Measurements from ENCODE around the gene M1AP. TPM values are rescaled to one million over a fixed set of nuclear protein-coding genes. Genes with fewer than 3 reads are reported as not detected.

The M1AP gene
- total and polyA plus RNA-seq, 2 of the 8 experiments (the other 6 are each of a cell fraction or from before 2014, with no cell fraction given) = 4.8 TPM

DNA sequence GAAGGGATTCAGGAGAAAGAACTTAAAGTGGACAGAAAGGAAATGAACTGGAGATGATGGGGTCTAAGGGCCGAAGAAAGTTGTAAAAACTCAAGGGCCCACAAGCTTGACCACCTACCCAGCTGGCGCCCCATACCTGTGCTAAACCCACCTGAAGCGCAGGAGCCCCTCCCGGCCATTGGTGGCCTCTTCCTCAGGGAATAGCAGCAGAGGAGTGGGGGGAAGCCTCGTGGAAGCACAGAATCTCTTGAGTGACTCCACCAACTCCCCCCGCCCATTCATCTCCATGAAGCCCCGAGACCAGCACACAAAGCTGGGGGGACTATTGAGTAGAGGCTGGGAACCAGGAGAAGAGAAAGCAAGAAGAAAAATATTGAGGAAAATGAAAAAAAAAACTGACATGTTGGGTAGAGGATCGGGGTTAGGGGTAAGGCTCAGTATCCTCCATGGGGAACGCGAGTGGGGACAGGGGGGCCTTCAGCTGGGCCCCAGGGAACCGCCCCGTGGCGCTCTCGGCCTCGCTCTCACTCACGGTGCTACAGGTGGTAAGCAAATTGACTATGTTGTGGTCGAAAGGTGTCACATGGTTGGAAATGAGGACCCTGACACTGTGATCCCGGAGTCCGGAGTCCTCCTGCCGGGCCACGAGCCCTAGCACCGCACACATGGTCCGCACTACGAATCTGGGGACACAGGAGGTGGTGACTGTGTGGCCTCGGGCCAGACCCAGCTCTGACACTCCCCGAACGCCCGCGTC is 119.4 kb downstream of the M1AP start:
- peak overlapping the region; percentile 94 for H2BK5ac ChIP-seq (ENCODE audit: low read depth, low read length)
- H3K56ac ChIP-seq (replicated peaks; ENCODE audit: insufficient read length, low read depth, low read length) = peak overlapping the region; percentile 75
- H3K14ac ChIP-seq (ENCODE audit: insufficient read length) = no peak overlapping the region
- H3K4ac ChIP-seq (replicated peaks; ENCODE audit: insufficient read length, low read depth, low read length) = peak overlapping the region; percentile 87
- TF ChIP-seq MAX (IDR thresholded peaks at IDR 0.05) (peak; percentile 58), NANOG (IDR thresholded peaks at IDR 0.05; ENCODE audit: insufficient read depth, low read depth, low read length, poor library complexity, severe bottlenecking) (no peak), SRF (IDR thresholded peaks at IDR 0.05; ENCODE audit: low read depth, low read length) (no peak), BACH1 (IDR thresholded peaks at IDR 0.05; ENCODE audit: low read length) (0 out of 2 replicates have a peak, but pooled peaks have one; percentile 1), EZH2 (IDR thresholded peaks at IDR 0.05; ENCODE audit: low read depth, low read length, severe bottlenecking) (no peak), GABPA (IDR thresholded peaks at IDR 0.05; ENCODE audit: borderline replicate concordance, insufficient read depth, low read length) (no peak), BCL11A (IDR thresholded peaks at IDR 0.05; ENCODE audit: low read depth in 2 of 2, low read length in 2 of 2) (no peak), CBX5 (IDR thresholded peaks at IDR 0.05; ENCODE audit: low read depth, low read length) (no peak)
- TF ChIP-seq, protein P1, sequence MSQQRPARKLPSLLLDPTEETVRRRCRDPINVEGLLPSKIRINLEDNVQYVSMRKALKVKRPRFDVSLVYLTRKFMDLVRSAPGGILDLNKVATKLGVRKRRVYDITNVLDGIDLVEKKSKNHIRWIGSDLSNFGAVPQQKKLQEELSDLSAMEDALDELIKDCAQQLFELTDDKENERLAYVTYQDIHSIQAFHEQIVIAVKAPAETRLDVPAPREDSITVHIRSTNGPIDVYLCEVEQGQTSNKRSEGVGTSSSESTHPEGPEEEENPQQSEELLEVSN (IDR thresholded peaks at IDR 0.05) = no peak
- H4K91ac ChIP-seq (replicated peaks; ENCODE audit: insufficient read length, low read length) = peak overlapping the region; percentile 48
- H3K9me3 ChIP-seq (ENCODE audit: insufficient read depth in 2 of 2, low read depth in 1 of 2, low read length in 1 of 2) = no peaks in the 10 kb centered on the region
- peaks cover 10% of the 10 kb centered on the region for H3K79me1 ChIP-seq (ENCODE audit: low read depth, low read length)
- peak overlapping the region; percentile 89 to 95 (median 94) for H3K9ac ChIP-seq (replicated peaks in 1 of 4; ENCODE audit: extremely low read depth in 1 of 4, low read depth in 3 of 4, low read length in 3 of 4)
- FAIRE-seq (no peak), DNase-seq (ENCODE audit: low read depth in 1 of 2, low spot score in 2 of 2) (no peak)
- H3K4me1 ChIP-seq (replicated peaks in 1 of 4; ENCODE audit: control insufficient read depth in 3 of 4, insufficient read depth in 4 of 4, low read length in 3 of 4) = peaks cover 4 to 13% (median 6%) of the 10 kb centered on the region in 4 experiments; a peak in 6 of 7 replicates
- H4K5ac ChIP-seq (ENCODE audit: insufficient read length, low read depth, low read length) = peak overlapping the region; percentile 81
- no peak overlapping the region for H3K23ac ChIP-seq (ENCODE audit: insufficient read length)
- H3K79me2 ChIP-seq (ENCODE audit: control insufficient read depth in 1 of 2, insufficient read depth in 2 of 2, low read length in 2 of 2) = peaks cover 0 to 18% of the 10 kb centered on the region in 2 experiments; a peak in 2 of 4 replicates
- CTCF ChIA-PET (ENCODE audit: partially characterized antibody) = interaction anchor here (1.0 to 7.0 kb wide), 7 partner anchors 10 to 59 kb away, joined by 3 to 53 read pairs (median 4); partner anchors contain the start of genes CCDC142, MRPL53 and TTC31
- H3K18ac ChIP-seq (ENCODE audit: extremely low read depth, low read length) = peak overlapping the region; percentile 85; the same call in 1 of the 2 replicates
- H4K8ac ChIP-seq (ENCODE audit: extremely low read depth, insufficient read depth, low read length) = peak overlapping the region; percentile 97; the same call in 1 of the 2 replicates
- H3K4me2 ChIP-seq (ENCODE audit: insufficient read depth in 1 of 2, low read depth in 2 of 2, low read length in 2 of 2) = peak overlapping the region; percentile 60 to 94
- no peak overlapping the region; the same call in 1 of the 2 replicates for H2BK12ac ChIP-seq (ENCODE audit: low read depth, low read length)
- H4K20me1 ChIP-seq (replicated peaks in 1 of 2; ENCODE audit: control insufficient read depth in 1 of 2, insufficient read depth in 2 of 2, low read length in 2 of 2) = peaks cover 3 to 6% of the 10 kb centered on the region in 2 experiments
- H2AK5ac ChIP-seq (ENCODE audit: low read depth, low read length) = peak overlapping the region; percentile 61; the same call in 1 of the 2 replicates
- peak overlapping the region; percentile 63; the same call in 1 of the 2 replicates for H2BK15ac ChIP-seq (ENCODE audit: low read length)
- H2BK120ac ChIP-seq (replicated peaks; ENCODE audit: low read depth, low read length) = no peak overlapping the region
- peaks cover 9% of the 10 kb centered on the region; the same call in 1 of the 2 replicates for H3K23me2 ChIP-seq (ENCODE audit: low read depth, low read length)
- H3K4me3 ChIP-seq (ENCODE audit: extremely low read depth in 1 of 4, insufficient read depth in 2 of 4, low read depth in 3 of 4, low read length in 4 of 4) = peak overlapping the region; percentile 85 to 99 (median 92)
- peak overlapping the region; percentile 93; the same call in 1 of the 2 replicates for H2AFZ ChIP-seq (ENCODE audit: low read length)
- POLR2A ChIA-PET (ENCODE audit: partially characterized antibody) = interaction anchor here (0.8 to 5.9 kb wide), 19 partner anchors 9 to 103 kb away, joined by 3 to 73 read pairs (median 9); partner anchors contain the start of genes CCDC142, LBX2, LOXL3 and MRPL53
- H3K36me3 ChIP-seq (ENCODE audit: control insufficient read depth in 2 of 4, insufficient read depth in 4 of 4, low read length in 3 of 4) = peaks cover 6 to 27% (median 24%) of the 10 kb centered on the region in 4 experiments; a peak in 7 of 8 replicates
- WGBS, 2 experiments (ENCODE audit: extremely low coverage in 1 of 2, insufficient coverage in 1 of 2, insufficient read length in 1 of 2, insufficient replicate concordance in 2 of 2, low coverage in 1 of 2, low lambda C conversion rate in 2 of 2, missing lambda C conversion rate in 1 of 2) = 17% methylated on average over 29 of the region's 29 CpGs; no CpG with 5 or more reads in 1 of the 2 experiments
- H3K27me3 ChIP-seq (replicated peaks in 1 of 4; ENCODE audit: control insufficient read depth in 3 of 4, extremely low read depth in 1 of 4, insufficient read depth in 3 of 4, low read length in 3 of 4) = no peaks in the 10 kb centered on the region; a peak in 1 of 7 replicates
- H2BK20ac ChIP-seq (ENCODE audit: low read length) = no peak overlapping the region
- H3K27ac ChIP-seq (ENCODE audit: low read depth, low read length) = peak overlapping the region; percentile 90
